Pons (tissue), 1 donor: Measurements from ENCODE around the gene SELENOM.
A peak's percentile ranks its signal among the peaks of the same experiment; 100 is the strongest.
"Not testable (repeated sequence)": the region's sequence is repeated elsewhere in the genome, so short reads cannot be mapped to it uniquely, and the experiment has no call there.

Source experiments
- DNase-seq: peaks from one replicate; pipeline ENCODE4 v3.0.0-alpha.2; 2016; ENCODE audit warnings: low spot score

SELENOM gene

GRCh38 chr22:31090217-31091085, 16.9 kb downstream of the SELENOM start:
- DNase-seq, result no peak

- peak; percentile 38 for DNase-seq
Observed at GRCh38 chr22:31089160-31090100, 17.9 kb downstream of the SELENOM start.

GRCh38 chr22:31088233-31088986, 19.0 kb downstream of the SELENOM start:
- DNase-seq, result no peak

GRCh38 chr22:31087744-31088215, 19.6 kb downstream of the SELENOM start:
- DNase-seq, result no peak

GRCh38 chr22:31086703-31087330, 20.6 kb downstream of the SELENOM start:
- DNase-seq, result no peak

GRCh38 chr22:31085928-31086327, 21.4 kb downstream of the SELENOM start:
- no peak for DNase-seq

- peak; percentile 89 for DNase-seq
Observed at GRCh38 chr22:31085493-31085824, 21.9 kb downstream of the SELENOM start.

- peak; percentile 78 for DNase-seq
Observed at GRCh38 chr22:31084811-31085492, 22.4 kb downstream of the SELENOM start.

- no peak for DNase-seq
Observed at GRCh38 chr22:31083923-31084810, 23.2 kb downstream of the SELENOM start.

- DNase-seq, result no peak
Observed at GRCh38 chr22:31083377-31083768, 24.0 kb downstream of the SELENOM start.

- DNase-seq, result no peak
Observed at GRCh38 chr22:31082606-31083376, 24.6 kb downstream of the SELENOM start.

- DNase-seq, result no peak
Observed at GRCh38 chr22:31081963-31082605, 25.3 kb downstream of the SELENOM start.

GRCh38 chr22:31080848-31081649, 26.3 kb downstream of the SELENOM start, which contains the start of gene SMTN:
SMTN (plus strand) TSS chr22:31081318; CDS start chr22:31083259, 1,941 bp downstream.
- peak; percentile 67 for DNase-seq

GRCh38 chr22:31080164-31080847, 27.1 kb downstream of the SELENOM start:
- no peak for DNase-seq

- no peak for DNase-seq
Observed at GRCh38 chr22:31079095-31079642, 28.2 kb downstream of the SELENOM start.

GRCh38 chr22:31078389-31078788, 29.0 kb downstream of the SELENOM start:
- not testable (repeated sequence) for DNase-seq

GRCh38 chr22:31077681-31078080, 29.7 kb downstream of the SELENOM start:
- DNase-seq, result no peak
